ENCODE results near the gene SNRPE.
"Not testable (repeated sequence)": the region's sequence is repeated elsewhere in the genome, so short reads cannot be mapped to it uniquely, and the experiment has no call there.

Gene SNRPE

GRCh38 chr1:203842559-203842876, 18.9 kb upstream of the SNRPE start:
- no peak for TF ChIP-seq CTCF (IDR thresholded peaks at IDR 0.05; ENCODE audit: unreplicated experiment in 3 of 3)
- Mint-ChIP-seq H3K27ac (no peak overlapping the region), H3K36me3 (ENCODE audit: low read depth) (peaks cover 91% of the 10 kb centered on the region), H3K27me3 (ENCODE audit: low read depth) (no peaks in the 10 kb centered on the region), H3K4me1 (peaks cover 14% of the 10 kb centered on the region), H3K9me3 (no peaks in the 10 kb centered on the region), H3K4me3 (no peak overlapping the region)

GRCh38 chr1:203843435-203843834, 18.0 kb upstream of the SNRPE start:
- Mint-ChIP-seq H3K9me3 (no peaks in the 10 kb centered on the region), H3K4me1 (peaks cover 8% of the 10 kb centered on the region), H3K27ac (no peak overlapping the region), H3K4me3 (no peak overlapping the region), H3K27me3 (ENCODE audit: low read depth) (no peaks in the 10 kb centered on the region), H3K36me3 (ENCODE audit: low read depth) (peaks cover 90% of the 10 kb centered on the region)
- TF ChIP-seq CTCF (IDR thresholded peaks at IDR 0.05; ENCODE audit: unreplicated experiment in 3 of 3): no peak

- not testable (repeated sequence) for H3K9me3 Mint-ChIP-seq; H3K27ac Mint-ChIP-seq; H3K27me3 Mint-ChIP-seq (ENCODE audit: low read depth); H3K4me3 Mint-ChIP-seq; H3K4me1 Mint-ChIP-seq
- peaks cover 55% of the 10 kb centered on the region for H3K36me3 Mint-ChIP-seq (ENCODE audit: low read depth)
These were observed 8.3 kb upstream of the SNRPE start for GRCh38 chr1:203853112-203853511.

- H3K27ac Mint-ChIP-seq: peak overlapping the region in 2 of 3 experiments; percentile 53 to 64
- H3K9me3 Mint-ChIP-seq: no peaks in the 10 kb centered on the region
- no peaks in the 10 kb centered on the region for H3K27me3 Mint-ChIP-seq (ENCODE audit: low read depth)
- peak overlapping the region in 1 of 3 experiments; percentile 16 for H3K4me3 Mint-ChIP-seq
- H3K4me1 Mint-ChIP-seq: peaks cover 23% of the 10 kb centered on the region
- peaks cover 25% of the 10 kb centered on the region for H3K36me3 Mint-ChIP-seq (ENCODE audit: low read depth)
- TF ChIP-seq CTCF (IDR thresholded peaks at IDR 0.05; ENCODE audit: unreplicated experiment in 3 of 3): no peak
These were observed 3.3 kb upstream of the SNRPE start for GRCh38 chr1:203858055-203858454.

- no peak overlapping the region for H3K4me3 Mint-ChIP-seq
- no peak for TF ChIP-seq CTCF (IDR thresholded peaks at IDR 0.05; ENCODE audit: unreplicated experiment in 3 of 3)
- H3K9me3 Mint-ChIP-seq: no peaks in the 10 kb centered on the region
- peaks cover 24% of the 10 kb centered on the region for H3K36me3 Mint-ChIP-seq (ENCODE audit: low read depth)
- H3K27ac Mint-ChIP-seq: no peak overlapping the region
- H3K4me1 Mint-ChIP-seq: peaks cover 23% of the 10 kb centered on the region
- no peaks in the 10 kb centered on the region for H3K27me3 Mint-ChIP-seq (ENCODE audit: low read depth)
These were observed 2.4 kb upstream of the SNRPE start for GRCh38 chr1:203858975-203859374.

- Mint-ChIP-seq H3K27me3 (ENCODE audit: low read depth) (no peaks in the 10 kb centered on the region), H3K4me1 (peaks cover 23% of the 10 kb centered on the region), H3K4me3 (peak overlapping the region; percentile 98 to 99 (median 98)), H3K36me3 (ENCODE audit: low read depth) (peaks cover 27% of the 10 kb centered on the region), H3K9me3 (no peaks in the 10 kb centered on the region), H3K27ac (peak overlapping the region; percentile 17 to 90 (median 86))
- TF ChIP-seq CTCF (IDR thresholded peaks at IDR 0.05; ENCODE audit: unreplicated experiment in 3 of 3): no peak
These were observed 888 bp upstream of the SNRPE start for GRCh38 chr1:203860396-203861025.

Measured in nephron (organoid).